ENCODE results near the gene NLRP1. TPM values are rescaled to one million over a fixed set of nuclear protein-coding genes. Genes with fewer than 3 reads are reported as not detected.

Gene NLRP1
- total RNA-seq, 2 experiments from 2014 or later = 102 to 104 TPM

DNA sequence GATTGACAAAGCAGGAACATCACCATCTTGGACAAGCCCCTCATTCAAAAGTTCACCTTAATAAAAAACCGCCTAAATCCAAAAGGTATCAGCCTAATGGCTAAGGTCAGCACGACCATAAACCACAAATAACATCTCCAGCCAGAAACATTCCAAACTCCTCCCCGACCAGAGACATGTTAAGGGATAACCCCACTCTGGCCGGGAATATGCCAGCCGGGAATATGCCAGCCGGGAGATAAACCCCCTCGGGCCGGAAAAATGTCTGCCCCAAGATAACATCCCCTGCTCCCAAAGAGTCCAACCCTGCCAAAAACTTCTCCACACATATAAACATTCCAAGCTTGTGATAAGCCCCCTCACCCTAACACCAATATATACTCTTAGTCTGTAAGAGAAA, 116.9 kb downstream of the NLRP1 start:
- Mint-ChIP-seq H3K27me3 (no peaks in the 10 kb centered on the region), H3K27ac (peak overlapping the region; percentile 32), H3K36me3 (ENCODE audit: low read depth) (peaks cover 12% of the 10 kb centered on the region), H3K9me3 (no peaks in the 10 kb centered on the region), H3K4me1 (peaks cover 44% of the 10 kb centered on the region), H3K4me3 (peak overlapping the region; percentile 84)
- ChIA-PET POLR2A (interaction anchor here (1.1 to 3.0 kb wide), 6 partner anchors 12 to 276 kb away, joined by 4 to 46 read pairs (median 14); partner anchors contain the start of genes C1QBP, DERL2, MIS12 and NUP88), CTCF (interaction anchor here (1.4 to 2.8 kb wide), 3 partner anchors 18 to 28 kb away, joined by 3 to 21 read pairs (median 5); partner anchors contain the start of genes C1QBP, DERL2 and MIS12)
- DNase-seq = no peak

- Mint-ChIP-seq H3K4me3 (no peak overlapping the region), H3K4me1 (peaks cover 44% of the 10 kb centered on the region), H3K36me3 (ENCODE audit: low read depth) (peaks cover 5% of the 10 kb centered on the region), H3K9me3 (no peaks in the 10 kb centered on the region), H3K27me3 (no peaks in the 10 kb centered on the region), H3K27ac (no peak overlapping the region)
- DNase-seq = no peak
- CTCF ChIA-PET = interaction anchor here (1.4 to 1.6 kb wide), 4 partner anchors 20 to 27 kb away, joined by 3 to 7 read pairs (median 6); partner anchors contain the start of genes C1QBP, DERL2 and MIS12
- POLR2A ChIA-PET = interaction anchor here (1.0 to 3.0 kb wide), 2 partner anchors 21 to 275 kb away, joined by 6 to 14 read pairs; partner anchors contain the start of gene ZNF594
Observed at GRCh38 chr17:5466295-5466694, 118.0 kb downstream of the NLRP1 start.

GRCh38 chr17:5464717-5465507, 119.4 kb downstream of the NLRP1 start:
- no peak for DNase-seq
- Mint-ChIP-seq H3K4me1 (peaks cover 40% of the 10 kb centered on the region), H3K9me3 (no peaks in the 10 kb centered on the region), H3K36me3 (ENCODE audit: low read depth) (peaks cover 14% of the 10 kb centered on the region), H3K27ac (no peak overlapping the region), H3K27me3 (no peaks in the 10 kb centered on the region), H3K4me3 (no peak overlapping the region)
- ChIA-PET CTCF (no interaction called here), POLR2A (interaction anchor here (1.1 to 1.4 kb wide), 2 partner anchors 21 to 46 kb away, joined by 3 to 6 read pairs; partner anchors contain the start of genes DERL2, MIS12 and NUP88)

Other genes starting within 250 kb of the NLRP1 start
- 10 to 100 TPM; 80.6 to 85.9 TPM for gene NUP88, start 164.8 kb downstream of the NLRP1 start, total RNA-seq
- 10 to 100 TPM; 49.5 to 52.2 TPM for gene RPAIN, start 164.3 kb downstream of the NLRP1 start, total RNA-seq
- 100 to 1,000 TPM; 123 TPM for gene C1QBP, start 145.4 kb downstream of the NLRP1 start, total RNA-seq
- gene DHX33, start 115.5 kb downstream of the NLRP1 start, total RNA-seq = 10 to 100 TPM; 15.0 to 16.3 TPM
- 10 to 100 TPM; 76.6 to 76.8 TPM for gene DERL2, start 98.3 kb downstream of the NLRP1 start, total RNA-seq
- gene MIS12, start 97.9 kb downstream of the NLRP1 start, total RNA-seq = 10 to 100 TPM; 28.7 to 29.0 TPM